KOPT-K1 (cell line): ENCODE data around the gene PLA2G2D.

Experiments used
- H3K27ac ChIP-seq: fragments of 200-600 bp; sonication (generic); 2 replicates; pipeline ENCODE4 v1.5.1; 2016; ENCODE audit warnings: antibody characterized with exemption, mild to moderate bottlenecking, low read depth, low read length; ENCODE audit not compliant: poor library complexity, severe bottlenecking
- H3K36me3 ChIP-seq: fragments of 200-600 bp; sonication (generic); 2 replicates; pipeline ENCODE4 v1.5.1; 2017; ENCODE audit warnings: antibody characterized with exemption, mild to moderate bottlenecking, low read length, moderate library complexity; ENCODE audit not compliant: insufficient read depth
- H3K9me3 ChIP-seq: fragments of 200-600 bp; sonication (generic); 2 replicates; pipeline ENCODE4 v1.5.1; 2017; ENCODE audit warnings: antibody characterized with exemption, low read length, mild to moderate bottlenecking; ENCODE audit not compliant: insufficient read depth, poor library complexity, severe bottlenecking

Gene PLA2G2D

GRCh38 chr1:20111452-20111851 is 7.9 kb downstream of the PLA2G2D start:
- Histone ChIP-seq H3K9me3 (no peaks in the 10 kb centered on the region), H3K36me3 (no peaks in the 10 kb centered on the region), H3K27ac (no peak overlapping the region)

- H3K36me3 ChIP-seq = no peaks in the 10 kb centered on the region
- no peaks in the 10 kb centered on the region for H3K9me3 ChIP-seq
- H3K27ac ChIP-seq = no peak overlapping the region
Observed at GRCh38 chr1:20110679-20111078, 8.7 kb downstream of the PLA2G2D start.

- Histone ChIP-seq H3K36me3 (no peaks in the 10 kb centered on the region), H3K9me3 (no peaks in the 10 kb centered on the region), H3K27ac (no peak overlapping the region)
Observed at GRCh38 chr1:20109223-20109856, 10.0 kb downstream of the PLA2G2D start.

GRCh38 chr1:20108366-20109123 is 10.8 kb downstream of the PLA2G2D start:
- no peaks in the 10 kb centered on the region for H3K9me3 ChIP-seq
- H3K36me3 ChIP-seq = no peaks in the 10 kb centered on the region
- no peak overlapping the region for H3K27ac ChIP-seq

GRCh38 chr1:20107796-20108195 is 11.5 kb downstream of the PLA2G2D start:
- Histone ChIP-seq H3K27ac (no peak overlapping the region), H3K36me3 (no peaks in the 10 kb centered on the region)

GRCh38 chr1:20107351-20107750 is 12.0 kb downstream of the PLA2G2D start:
- H3K36me3 ChIP-seq = no peaks in the 10 kb centered on the region
- H3K27ac ChIP-seq = no peak overlapping the region
- H3K9me3 ChIP-seq = no peaks in the 10 kb centered on the region

More at GRCh38 chr1:20107796-20108195, 11.5 kb downstream of the PLA2G2D start:
- no peaks in the 10 kb centered on the region for H3K9me3 ChIP-seq

GRCh38 chr1:20105856-20106255 is 13.5 kb downstream of the PLA2G2D start:
- H3K9me3 ChIP-seq = no peaks in the 10 kb centered on the region
- H3K36me3 ChIP-seq = no peaks in the 10 kb centered on the region
- no peak overlapping the region for H3K27ac ChIP-seq

GRCh38 chr1:20102875-20103274 is 16.5 kb downstream of the PLA2G2D start:
- H3K9me3 ChIP-seq = no peaks in the 10 kb centered on the region
- H3K36me3 ChIP-seq = no peaks in the 10 kb centered on the region
- no peak overlapping the region for H3K27ac ChIP-seq

GRCh38 chr1:20100632-20101355 is 18.5 kb downstream of the PLA2G2D start:
- Histone ChIP-seq H3K9me3 (no peaks in the 10 kb centered on the region), H3K36me3 (no peaks in the 10 kb centered on the region), H3K27ac (no peak overlapping the region)

- Histone ChIP-seq H3K27ac (no peak overlapping the region), H3K9me3 (no peaks in the 10 kb centered on the region), H3K36me3 (no peaks in the 10 kb centered on the region)
Observed at GRCh38 chr1:20099533-20099932, 19.8 kb downstream of the PLA2G2D start.

- Histone ChIP-seq H3K9me3 (no peaks in the 10 kb centered on the region), H3K27ac (no peak overlapping the region), H3K36me3 (no peaks in the 10 kb centered on the region)
Observed at GRCh38 chr1:20096840-20097447, 22.4 kb downstream of the PLA2G2D start.

GRCh38 chr1:20095564-20096434 is 23.5 kb downstream of the PLA2G2D start:
- H3K36me3 ChIP-seq = no peaks in the 10 kb centered on the region
- H3K9me3 ChIP-seq = no peaks in the 10 kb centered on the region
- no peak overlapping the region for H3K27ac ChIP-seq

GRCh38 chr1:20093940-20094391 is 25.4 kb downstream of the PLA2G2D start:
- H3K27ac ChIP-seq = no peak overlapping the region
- no peaks in the 10 kb centered on the region for H3K9me3 ChIP-seq
- H3K36me3 ChIP-seq = no peaks in the 10 kb centered on the region

GRCh38 chr1:20093303-20093702 is 26.0 kb downstream of the PLA2G2D start:
- Histone ChIP-seq H3K9me3 (no peaks in the 10 kb centered on the region), H3K27ac (no peak overlapping the region), H3K36me3 (no peaks in the 10 kb centered on the region)
